GM10248 (cell line): ENCODE measurements around the gene HTRA3.

Experiments used
- CTCF ChIA-PET: fragments of 300-600 bp; sonication (Branson Sonifier 250); formaldehyde crosslinking; extraction: SDS; loops from one replicate; lab custom pipeline; 2021; ENCODE audit warnings: antibody characterized with exemption; lab: Yijun Ruan, JAX
- POLR2A ChIA-PET: fragments of 350-650 bp; sonication (Branson Sonifier 250); formaldehyde crosslinking; extraction: SDS; loops from one replicate; lab custom pipeline; 2020; ENCODE audit warnings: antibody characterized with exemption; lab: Yijun Ruan, JAX
- DNase-seq: peaks from one replicate; pipeline ENCODE4 v3.0.0; 2012; ENCODE audit errors: extremely low spot score
- CTCF ChIP-seq: IDR thresholded peaks from 2 replicates; pipeline ENCODE4 v1.5.1; 2012; ENCODE audit warnings: mild to moderate bottlenecking, low read depth; ENCODE audit errors: extremely low read depth, missing control alignments, control extremely low read depth

The HTRA3 gene

GRCh38 chr4:8268211-8268610 lies 1.3 kb upstream of the HTRA3 start:
- no peak for DNase-seq
- CTCF ChIA-PET: interaction anchor here (0.9 to 4.4 kb wide), 7 partner anchors 23 to 159 kb away, joined by 3 to 85 read pairs (median 5); no protein-coding TSS in a partner anchor
- POLR2A ChIA-PET: no interaction called here
- no peak for TF ChIP-seq CTCF

GRCh38 chr4:8268901-8269534 lies 536 bp upstream of the HTRA3 start:
- no peak for DNase-seq
- no peak for TF ChIP-seq CTCF
- ChIA-PET POLR2A (no interaction called here), CTCF (interaction anchor here (4.4 kb wide), 1 partner anchor 137 kb away, joined by 85 read pairs; no protein-coding TSS in a partner anchor)

- CTCF ChIA-PET: no interaction called here
- no peak for TF ChIP-seq CTCF
- no peak for DNase-seq
- POLR2A ChIA-PET: no interaction called here
Observed at GRCh38 chr4:8270418-8270771, 841 bp downstream of the HTRA3 start.

- ChIA-PET POLR2A (no interaction called here), CTCF (interaction anchor here (0.7 kb wide), 1 partner anchor 28 kb away, joined by 3 read pairs; no protein-coding TSS in a partner anchor)
- TF ChIP-seq CTCF: no peak
- no peak for DNase-seq
Observed at GRCh38 chr4:8270912-8271815, 1.6 kb downstream of the HTRA3 start.

- TF ChIP-seq CTCF: no peak
- POLR2A ChIA-PET: interaction anchor here (0.7 kb wide), 1 partner anchor 10 kb away, joined by 3 read pairs; no protein-coding TSS in a partner anchor
- DNase-seq: no peak
- CTCF ChIA-PET: interaction anchor here (0.7 kb wide), 1 partner anchor 29 kb away, joined by 3 read pairs; no protein-coding TSS in a partner anchor
Observed at GRCh38 chr4:8271821-8272220, 2.3 kb downstream of the HTRA3 start.
